Activated CD4-positive, alpha-beta memory T cell treated with anti-CD3 and anti-CD28 coated beads, Interleukin-2, amount 10 ng/mL, durations not matched to agents 7 days and 5 days (primary cell): ENCODE data around the gene RIN3. TPM values are rescaled to one million over a fixed set of nuclear protein-coding genes. Genes with fewer than 3 reads are reported as not detected.

Source experiments
- CTCF ChIA-PET: fragments of 350-600 bp; sonication (Branson Sonifier 250); formaldehyde crosslinking; loops from one replicate; lab custom pipeline; 2021; ENCODE audit warnings: antibody characterized with exemption, inconsistent platforms; lab: Charles Lee
- POLR2A ChIA-PET: fragments of 350-600 bp; sonication (Branson Sonifier 250); formaldehyde crosslinking; loops from one replicate; lab custom pipeline; 2021; ENCODE audit warnings: antibody characterized with exemption; lab: Charles Lee
- DNase-seq: peaks from one replicate; pipeline ENCODE4 v3.0.0-alpha.2; 2020
- H3K27ac Mint-ChIP-seq: one replicate; pipeline ENCODE4 v1.8.0; 2021; ENCODE audit warnings: mild to moderate bottlenecking, mixed read lengths
- H3K27me3 Mint-ChIP-seq: one replicate; pipeline ENCODE4 v1.8.0; 2021; ENCODE audit warnings: mixed read lengths
- H3K36me3 Mint-ChIP-seq: one replicate; pipeline ENCODE4 v1.8.0; 2021; ENCODE audit warnings: low read depth, mixed read lengths
- H3K4me1 Mint-ChIP-seq: one replicate; pipeline ENCODE4 v1.8.0; 2021; ENCODE audit warnings: mixed read lengths
- H3K4me3 Mint-ChIP-seq: one replicate; pipeline ENCODE4 v1.8.0; 2021; ENCODE audit warnings: mild to moderate bottlenecking, mixed read lengths
- H3K9me3 Mint-ChIP-seq: one replicate; pipeline ENCODE4 v1.8.0; 2021; ENCODE audit warnings: mixed read lengths
- total RNA-seq, 2 experiments: library from RNA; stranded (reverse); gene quantifications; one replicate each; pipeline ENCODE4 v1.2.3, GENCODE V29; 2021

Gene RIN3
- total RNA-seq, 2 experiments from 2014 or later = 29.3 to 31.5 TPM

DNA sequence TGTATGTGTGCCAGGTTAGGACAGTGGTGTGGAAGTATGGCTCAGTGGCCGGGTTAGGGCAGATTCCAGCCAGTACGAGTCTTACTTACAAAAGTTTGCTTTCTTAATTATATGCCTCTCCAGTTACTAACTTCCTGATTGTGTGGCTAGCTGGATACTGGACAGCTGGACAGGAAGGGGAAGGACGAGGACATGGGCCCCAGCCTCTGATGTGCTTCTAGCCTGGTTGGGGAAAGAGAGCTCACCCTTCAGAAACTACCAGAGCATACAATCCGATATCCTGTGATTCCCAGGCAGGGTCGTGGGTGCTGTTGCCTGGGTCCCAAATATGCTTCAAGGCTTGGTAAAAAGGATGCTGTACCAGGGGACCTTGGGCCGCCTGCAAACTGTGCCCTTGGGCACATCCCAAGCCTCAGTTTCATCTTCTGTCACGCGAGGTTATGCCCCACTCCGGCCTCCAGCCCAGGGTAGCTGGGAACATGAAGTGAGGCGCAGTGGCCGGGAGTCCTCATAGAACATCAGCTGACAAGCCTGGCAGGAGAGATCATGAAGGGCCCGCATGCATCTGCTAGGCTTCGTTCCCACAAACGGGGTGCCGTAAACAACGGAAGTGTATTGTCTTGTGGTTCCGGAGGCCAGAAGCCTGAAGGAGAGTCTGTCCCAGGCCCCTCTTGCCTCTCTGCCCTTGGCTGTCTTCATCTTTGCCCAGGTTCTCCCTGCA lies 23.2 kb upstream of the RIN3 start:
- H3K4me3 Mint-ChIP-seq = no peak overlapping the region
- POLR2A ChIA-PET = no interaction called here
- H3K36me3 Mint-ChIP-seq = no peaks in the 10 kb centered on the region
- DNase-seq = no peak
- CTCF ChIA-PET = no interaction called here
- no peaks in the 10 kb centered on the region for H3K9me3 Mint-ChIP-seq
- peaks cover 6% of the 10 kb centered on the region for H3K4me1 Mint-ChIP-seq
- peaks cover 6% of the 10 kb centered on the region for H3K27me3 Mint-ChIP-seq
- H3K27ac Mint-ChIP-seq = no peak overlapping the region

DNA sequence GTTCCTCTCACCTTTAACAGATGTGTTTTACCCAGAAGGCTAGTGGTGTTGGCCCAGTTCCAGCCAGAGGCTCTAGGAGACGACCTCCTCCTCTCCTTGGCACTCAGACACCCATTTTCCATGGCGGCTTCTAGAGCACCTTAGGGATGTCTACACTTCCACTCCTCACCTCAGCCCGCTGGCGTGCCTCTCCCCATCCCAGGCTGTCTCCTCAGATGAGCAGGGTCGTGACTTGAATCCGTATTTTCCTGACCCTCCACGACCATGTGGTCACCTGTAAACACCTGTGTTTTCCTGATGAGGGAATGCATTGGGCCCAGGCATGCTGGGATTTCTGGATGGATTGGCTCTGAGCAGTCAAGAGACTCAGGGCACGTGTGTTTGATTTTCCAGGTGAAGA lies 21.8 kb upstream of the RIN3 start:
- DNase-seq = no peak
- no peaks in the 10 kb centered on the region for H3K9me3 Mint-ChIP-seq
- H3K4me3 Mint-ChIP-seq = no peak overlapping the region
- no peaks in the 10 kb centered on the region for H3K36me3 Mint-ChIP-seq
- ChIA-PET POLR2A (no interaction called here), CTCF (no interaction called here)
- H3K27ac Mint-ChIP-seq = no peak overlapping the region
- peaks cover 10% of the 10 kb centered on the region for H3K27me3 Mint-ChIP-seq
- H3K4me1 Mint-ChIP-seq = peaks cover 6% of the 10 kb centered on the region

DNA sequence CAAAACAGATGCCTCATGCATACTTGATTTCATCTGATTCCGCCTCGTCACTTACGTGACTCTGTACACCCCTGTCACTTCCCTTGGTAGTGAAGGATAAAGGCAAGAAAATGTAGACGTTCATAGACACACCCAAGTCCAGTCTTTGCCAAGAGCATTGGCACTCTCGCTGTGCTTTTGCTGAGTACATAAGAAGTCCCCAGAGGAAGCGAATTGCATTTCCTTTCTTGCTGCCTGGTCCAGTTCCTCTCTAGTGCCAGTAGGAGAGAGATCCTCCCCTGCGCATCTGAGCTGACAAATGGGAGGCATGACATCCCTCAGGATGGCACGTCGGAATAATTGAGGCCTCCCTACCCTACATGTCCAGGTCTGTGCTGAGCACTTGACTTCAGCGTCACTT lies 21.3 kb upstream of the RIN3 start:
- CTCF ChIA-PET = no interaction called here
- Mint-ChIP-seq H3K27me3 (peaks cover 10% of the 10 kb centered on the region), H3K27ac (no peak overlapping the region), H3K4me3 (no peak overlapping the region), H3K36me3 (no peaks in the 10 kb centered on the region), H3K9me3 (no peaks in the 10 kb centered on the region), H3K4me1 (peaks cover 3% of the 10 kb centered on the region)
- no peak for DNase-seq
- POLR2A ChIA-PET = no interaction called here

DNA sequence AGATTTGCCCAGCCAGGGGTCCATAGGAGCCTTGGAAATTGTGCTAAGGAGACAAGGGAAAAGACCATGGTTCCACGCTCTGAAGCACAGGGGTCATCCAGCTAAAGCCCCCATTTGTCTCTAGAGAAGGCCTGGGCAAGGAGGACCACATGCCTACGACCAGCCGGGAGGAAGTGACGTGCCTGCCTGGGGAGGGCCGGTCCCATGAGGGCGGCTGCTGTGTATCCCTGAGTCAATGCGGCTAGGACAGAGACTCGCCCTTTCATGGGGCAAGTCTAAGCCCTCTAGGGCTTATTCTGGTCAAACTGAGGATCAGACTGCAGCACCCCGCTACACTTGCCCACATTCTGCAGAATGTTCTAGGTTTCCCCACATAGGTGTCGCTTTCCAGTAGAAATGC lies 20.6 kb upstream of the RIN3 start:
- Mint-ChIP-seq H3K4me1 (no peaks in the 10 kb centered on the region), H3K27me3 (peaks cover 10% of the 10 kb centered on the region), H3K9me3 (no peaks in the 10 kb centered on the region), H3K4me3 (no peak overlapping the region), H3K27ac (no peak overlapping the region), H3K36me3 (no peaks in the 10 kb centered on the region)
- CTCF ChIA-PET = no interaction called here
- no peak for DNase-seq
- POLR2A ChIA-PET = no interaction called here

DNA sequence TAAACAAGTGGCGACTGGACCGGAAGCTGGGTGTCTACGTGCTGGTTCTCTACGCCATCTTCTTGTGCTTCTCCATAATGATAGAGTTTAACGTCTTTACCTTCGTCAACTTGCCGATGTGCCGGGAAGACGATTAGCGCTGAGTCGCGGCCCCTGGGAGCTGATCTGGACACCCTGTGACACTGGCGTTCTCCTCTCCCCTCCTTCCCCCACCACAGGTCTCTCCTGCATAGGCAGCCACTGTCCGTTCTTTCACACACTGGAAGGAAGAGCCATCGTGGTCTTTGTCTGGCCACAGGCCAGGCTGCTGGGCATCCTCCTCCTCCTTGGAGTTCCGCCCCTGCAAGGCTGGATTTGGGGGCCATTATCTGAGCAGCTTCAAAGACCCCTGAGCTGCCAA lies 20.1 kb upstream of the RIN3 start:
- no peak for DNase-seq
- Mint-ChIP-seq H3K4me3 (no peak overlapping the region), H3K27me3 (peaks cover 10% of the 10 kb centered on the region), H3K27ac (no peak overlapping the region), H3K4me1 (no peaks in the 10 kb centered on the region), H3K9me3 (no peaks in the 10 kb centered on the region), H3K36me3 (no peaks in the 10 kb centered on the region)
- ChIA-PET CTCF (no interaction called here), POLR2A (no interaction called here)

DNA sequence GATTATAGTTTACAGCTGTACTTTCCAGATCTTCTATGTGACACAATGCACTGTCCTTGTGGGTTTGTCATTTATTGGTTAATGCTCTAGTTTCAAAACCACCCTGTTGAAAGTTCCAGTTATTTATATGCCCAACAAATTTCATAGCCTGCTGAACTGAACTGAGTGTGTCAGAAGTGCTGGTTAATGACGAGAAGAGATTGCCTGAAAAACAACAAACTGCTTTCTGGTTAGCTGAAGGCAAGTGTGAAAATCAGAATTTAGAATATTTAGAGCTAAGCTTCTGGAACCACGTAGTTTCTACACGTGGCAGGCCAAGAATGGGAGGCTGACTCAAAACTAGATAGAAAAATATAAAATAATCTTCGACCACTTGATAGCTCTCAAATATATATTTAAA lies 19.1 kb upstream of the RIN3 start:
- Mint-ChIP-seq H3K27me3 (peaks cover 10% of the 10 kb centered on the region), H3K4me1 (no peaks in the 10 kb centered on the region), H3K27ac (no peak overlapping the region), H3K4me3 (no peak overlapping the region), H3K36me3 (no peaks in the 10 kb centered on the region), H3K9me3 (no peaks in the 10 kb centered on the region)
- ChIA-PET POLR2A (no interaction called here), CTCF (no interaction called here)
- no peak for DNase-seq

DNA sequence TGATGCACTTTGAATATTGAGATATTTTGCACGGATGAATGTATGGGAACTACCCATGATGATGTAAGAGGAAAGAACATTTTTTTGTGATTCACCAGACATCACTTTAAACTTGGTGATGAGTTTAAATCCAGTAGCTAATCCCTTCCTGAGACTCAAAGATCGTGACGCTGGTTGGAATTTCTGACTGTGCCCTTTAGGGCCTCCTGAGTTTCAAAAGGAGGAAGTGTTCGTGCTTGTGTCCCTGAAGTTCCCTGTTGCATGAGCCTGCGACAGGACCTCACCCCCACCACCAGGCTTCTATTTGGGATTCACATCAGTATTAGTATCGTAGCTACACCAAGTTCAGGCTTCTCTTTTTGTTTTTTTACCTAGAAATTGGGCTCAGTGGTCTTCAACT lies 18.6 kb upstream of the RIN3 start:
- POLR2A ChIA-PET = no interaction called here
- no peaks in the 10 kb centered on the region for H3K36me3 Mint-ChIP-seq
- no peak overlapping the region for H3K4me3 Mint-ChIP-seq
- no peak for DNase-seq
- CTCF ChIA-PET = no interaction called here
- H3K4me1 Mint-ChIP-seq = no peaks in the 10 kb centered on the region
- H3K27ac Mint-ChIP-seq = no peak overlapping the region
- H3K27me3 Mint-ChIP-seq = peaks cover 10% of the 10 kb centered on the region
- no peaks in the 10 kb centered on the region for H3K9me3 Mint-ChIP-seq

GRCh38 chr14:92496191-92496857 lies 17.3 kb upstream of the RIN3 start:
- Mint-ChIP-seq H3K4me3 (no peak overlapping the region), H3K4me1 (no peaks in the 10 kb centered on the region), H3K36me3 (no peaks in the 10 kb centered on the region), H3K27ac (no peak overlapping the region), H3K27me3 (peaks cover 10% of the 10 kb centered on the region), H3K9me3 (no peaks in the 10 kb centered on the region)
- no peak for DNase-seq
- POLR2A ChIA-PET = no interaction called here
- CTCF ChIA-PET = no interaction called here

GRCh38 chr14:92497391-92497790 lies 16.2 kb upstream of the RIN3 start:
- Mint-ChIP-seq H3K27ac (no peak overlapping the region), H3K9me3 (no peaks in the 10 kb centered on the region), H3K36me3 (no peaks in the 10 kb centered on the region), H3K4me3 (no peak overlapping the region), H3K4me1 (no peaks in the 10 kb centered on the region), H3K27me3 (peaks cover 12% of the 10 kb centered on the region)
- DNase-seq = no peak
- CTCF ChIA-PET = no interaction called here
- POLR2A ChIA-PET = no interaction called here

DNA sequence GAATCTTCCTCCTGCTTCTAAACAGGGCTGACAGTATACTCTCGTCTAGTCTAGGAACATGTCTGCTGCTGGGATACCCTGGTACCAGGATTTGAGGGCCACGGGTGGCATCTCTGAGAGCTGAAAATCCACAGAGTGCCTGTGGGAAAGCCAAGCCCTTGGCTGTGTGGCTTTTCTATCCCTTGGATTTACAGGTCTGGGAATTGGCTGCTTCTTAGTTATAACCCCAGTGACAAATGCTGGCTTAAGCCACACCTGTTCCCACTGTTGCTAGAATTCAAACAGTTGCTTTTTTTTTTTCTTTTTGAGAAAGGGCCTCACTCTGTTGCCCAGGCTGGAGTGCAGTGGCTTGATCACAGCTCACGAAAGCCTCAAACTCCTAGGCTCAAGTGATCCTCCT lies 14.3 kb upstream of the RIN3 start:
- ChIA-PET POLR2A (no interaction called here), CTCF (no interaction called here)
- H3K36me3 Mint-ChIP-seq = no peaks in the 10 kb centered on the region
- H3K4me1 Mint-ChIP-seq = no peaks in the 10 kb centered on the region
- no peak overlapping the region for H3K27ac Mint-ChIP-seq
- no peak overlapping the region for H3K4me3 Mint-ChIP-seq
- H3K27me3 Mint-ChIP-seq = peaks cover 13% of the 10 kb centered on the region
- no peak for DNase-seq
- H3K9me3 Mint-ChIP-seq = no peaks in the 10 kb centered on the region

- CTCF ChIA-PET = no interaction called here
Measured at GRCh38 chr14:92500491-92500941, 13.1 kb upstream of the RIN3 start.

DNA sequence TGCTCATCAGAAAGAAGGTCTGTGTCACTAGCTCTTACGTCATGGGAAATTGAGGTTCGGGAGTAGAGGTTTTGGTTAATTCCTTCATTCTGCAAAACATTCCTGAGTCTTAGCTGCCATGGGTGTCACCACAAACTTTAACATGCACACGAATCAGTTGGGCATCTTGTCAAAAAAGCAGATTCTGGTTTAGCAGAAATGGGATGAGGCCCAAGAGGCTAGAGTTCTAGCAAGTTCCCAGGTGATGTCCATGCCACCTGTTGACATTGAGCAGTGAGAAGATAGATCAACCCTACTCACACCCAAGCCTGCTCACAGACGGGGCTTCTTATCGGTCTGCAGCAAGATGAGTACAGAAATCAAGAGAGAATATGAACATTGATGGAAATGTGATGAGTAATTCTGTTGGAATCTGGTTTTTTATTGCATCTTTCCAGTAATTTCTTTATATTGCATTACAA lies 11.7 kb upstream of the RIN3 start:
- CTCF ChIA-PET = no interaction called here
- H3K4me3 Mint-ChIP-seq = no peak overlapping the region
- POLR2A ChIA-PET = no interaction called here
- H3K9me3 Mint-ChIP-seq = no peaks in the 10 kb centered on the region
- H3K27me3 Mint-ChIP-seq = peaks cover 12% of the 10 kb centered on the region
- H3K4me1 Mint-ChIP-seq = peaks cover 8% of the 10 kb centered on the region
- no peak for DNase-seq
- H3K27ac Mint-ChIP-seq = no peak overlapping the region
- H3K36me3 Mint-ChIP-seq = no peaks in the 10 kb centered on the region

More at GRCh38 chr14:92500491-92500941, 13.1 kb upstream of the RIN3 start:
- H3K9me3 Mint-ChIP-seq = no peaks in the 10 kb centered on the region
- no peaks in the 10 kb centered on the region for H3K36me3 Mint-ChIP-seq
- no peaks in the 10 kb centered on the region for H3K4me1 Mint-ChIP-seq
- H3K4me3 Mint-ChIP-seq = no peak overlapping the region
- H3K27me3 Mint-ChIP-seq = peaks cover 16% of the 10 kb centered on the region
- POLR2A ChIA-PET = no interaction called here
- DNase-seq = no peak
- H3K27ac Mint-ChIP-seq = no peak overlapping the region

GRCh38 chr14:92502541-92503286 lies 10.9 kb upstream of the RIN3 start:
- Mint-ChIP-seq H3K27ac (no peak overlapping the region), H3K4me3 (no peak overlapping the region), H3K9me3 (no peaks in the 10 kb centered on the region), H3K4me1 (peaks cover 15% of the 10 kb centered on the region), H3K36me3 (no peaks in the 10 kb centered on the region), H3K27me3 (peaks cover 16% of the 10 kb centered on the region)
- no peak for DNase-seq
- ChIA-PET POLR2A (no interaction called here), CTCF (no interaction called here)
